ENCODE results near the gene FLT1.
A peak's percentile ranks its signal among the peaks of the same experiment; 100 is the strongest.

Gene FLT1

DNA sequence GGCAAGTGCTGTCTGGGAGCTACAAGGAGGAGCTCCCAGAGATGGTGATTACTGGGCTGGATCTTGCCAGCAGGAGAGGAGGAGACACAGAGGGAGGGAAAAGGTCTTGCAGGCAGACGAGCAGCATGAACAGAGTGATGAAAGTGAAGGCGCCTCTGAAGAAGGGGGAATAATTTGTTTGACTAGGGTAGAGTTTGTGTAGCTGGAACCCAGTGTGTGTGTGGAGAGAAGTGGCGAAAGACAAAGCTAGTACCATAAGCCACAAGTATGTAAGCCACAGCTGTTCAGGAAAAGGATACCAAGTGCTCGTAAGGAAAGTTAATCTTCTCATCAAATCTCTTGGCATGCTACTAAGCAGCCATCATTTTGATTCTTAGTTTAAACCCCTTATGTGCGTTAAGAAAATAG is 5.4 kb downstream of the FLT1 start:
- FAIRE-seq: no peak

DNA sequence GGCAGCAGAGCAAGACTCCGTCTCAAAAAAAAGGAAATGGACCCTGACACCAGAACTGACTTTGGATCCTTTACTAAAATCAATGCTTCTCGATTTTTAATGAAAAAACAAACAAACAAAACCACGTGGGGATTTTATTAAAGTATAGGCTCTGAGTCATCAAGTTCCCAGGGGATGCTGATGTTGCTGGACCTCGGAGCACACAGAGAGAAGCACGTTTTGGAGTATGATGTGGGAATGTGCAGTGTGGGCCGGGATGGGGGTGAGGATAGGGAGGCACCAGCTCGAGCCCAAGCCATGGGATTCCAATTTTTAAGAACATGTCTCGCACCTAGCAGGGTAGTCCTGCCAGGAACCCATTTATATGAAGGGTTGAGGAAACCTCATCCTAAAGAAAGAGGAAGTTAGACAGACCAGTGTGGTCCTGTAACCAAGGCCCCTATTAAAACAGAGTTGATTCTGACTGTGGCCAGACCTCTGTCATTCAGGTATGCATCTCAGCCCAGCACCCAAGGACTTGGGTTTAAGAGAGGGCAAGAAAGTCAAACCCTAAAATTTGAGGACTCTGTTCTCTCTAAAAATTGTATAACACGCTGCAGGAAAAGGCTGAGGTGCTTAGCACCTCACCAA is 6.4 kb downstream of the FLT1 start:
- no peak for FAIRE-seq
- DNase-seq (ENCODE audit: low spot score): no peak

More for the DNA sequence above, 5.4 kb downstream of the FLT1 start:
- DNase-seq (ENCODE audit: low spot score): no peak

DNA sequence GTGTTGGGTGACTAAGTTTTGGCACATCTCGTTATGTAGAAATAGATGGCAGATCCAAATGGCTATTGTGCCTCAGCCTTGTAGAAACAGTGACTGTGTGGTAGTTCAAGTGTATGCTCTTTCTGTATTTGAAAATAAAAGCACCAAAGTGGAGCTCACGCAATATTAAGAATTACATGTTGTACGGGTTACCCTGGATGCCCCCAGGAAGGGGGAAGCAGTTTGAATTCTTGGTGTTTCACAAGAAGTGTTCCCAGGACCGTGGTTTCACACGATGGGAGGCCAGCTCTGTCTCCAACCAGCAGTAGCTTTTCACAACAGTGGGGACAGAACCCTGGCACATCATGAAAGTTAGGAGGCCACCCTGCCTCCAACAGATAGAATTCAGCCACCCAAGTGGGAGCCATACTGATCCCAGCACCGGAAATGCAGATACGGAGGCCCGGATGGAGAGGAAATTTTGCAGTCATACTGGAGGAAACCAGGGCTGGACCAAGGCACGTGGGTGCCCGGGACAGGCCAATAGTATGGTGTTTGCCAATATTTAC is 8.9 kb downstream of the FLT1 start:
- DNase-seq (ENCODE audit: low spot score) (no peak), FAIRE-seq (no peak)

DNA sequence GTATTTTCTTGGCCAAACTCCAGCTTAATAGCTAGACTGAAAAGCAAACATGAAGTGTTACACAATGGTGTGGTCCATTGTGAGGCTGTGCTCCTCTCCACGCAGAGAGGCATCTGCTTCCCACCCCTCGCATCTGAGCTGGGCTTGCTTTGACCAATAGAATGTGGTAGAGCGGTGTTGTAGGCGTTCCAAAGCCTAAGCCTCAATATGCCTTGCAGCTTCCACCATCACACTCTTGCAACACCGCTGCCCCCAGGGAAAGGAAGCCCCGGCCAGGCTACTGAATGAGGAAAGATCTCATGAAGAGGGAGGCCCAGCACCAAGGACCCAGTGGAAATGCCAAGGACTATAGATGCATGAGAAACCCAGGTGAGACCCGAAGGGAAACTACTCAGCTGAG is 9.4 kb downstream of the FLT1 start:
- FAIRE-seq (no peak), DNase-seq (ENCODE audit: low spot score) (no peak)

DNA sequence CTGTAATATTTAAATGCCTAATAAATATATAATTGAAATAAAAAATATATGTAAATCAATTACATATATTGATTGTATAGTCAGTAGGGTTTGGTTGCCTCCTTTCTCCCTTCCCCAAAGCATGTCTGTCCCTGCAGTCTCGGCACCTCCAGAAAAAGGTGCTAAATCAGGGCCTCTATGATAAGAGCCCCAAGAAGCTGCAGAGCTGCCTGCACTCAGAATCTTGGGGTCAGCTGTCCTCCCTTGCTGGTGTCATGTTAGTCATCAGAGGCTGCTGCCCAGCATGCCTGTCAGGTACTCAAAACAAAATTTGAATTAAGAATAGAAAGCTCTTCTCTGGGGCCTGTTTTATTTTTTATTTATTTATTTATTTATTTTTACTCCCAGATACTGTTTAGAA is 9.8 kb downstream of the FLT1 start:
- DNase-seq (ENCODE audit: low spot score) (no peak), FAIRE-seq (no peak)

DNA sequence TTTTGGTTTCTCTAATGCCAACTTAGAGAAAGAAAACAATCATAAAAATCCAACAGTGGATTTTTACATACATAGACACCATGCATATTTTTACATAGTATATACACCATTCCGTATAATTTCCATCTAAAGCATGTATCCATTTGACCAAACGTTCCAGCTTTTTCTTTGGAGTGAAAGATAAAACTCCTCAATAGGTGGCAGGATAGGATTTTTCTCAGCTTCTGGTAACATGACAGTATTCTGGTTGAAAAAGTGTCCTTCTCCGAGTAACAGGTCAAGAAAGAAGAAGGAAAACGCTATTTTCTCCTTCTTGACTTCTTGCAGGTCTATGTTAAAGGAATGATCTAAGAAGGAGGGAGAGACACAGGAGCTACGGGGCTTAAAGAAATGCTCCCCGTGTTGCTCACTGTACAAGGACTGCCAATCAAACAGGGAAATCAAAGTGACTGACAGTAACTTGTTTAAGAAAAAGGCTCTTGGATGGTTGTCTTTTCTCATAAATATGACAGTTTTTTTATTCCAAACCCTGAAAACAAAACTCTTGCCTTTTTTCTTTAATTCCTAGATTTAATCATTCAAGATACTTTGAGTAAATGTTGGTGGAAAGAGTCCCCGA is 11.5 kb downstream of the FLT1 start:
- FAIRE-seq: no peak

DNA sequence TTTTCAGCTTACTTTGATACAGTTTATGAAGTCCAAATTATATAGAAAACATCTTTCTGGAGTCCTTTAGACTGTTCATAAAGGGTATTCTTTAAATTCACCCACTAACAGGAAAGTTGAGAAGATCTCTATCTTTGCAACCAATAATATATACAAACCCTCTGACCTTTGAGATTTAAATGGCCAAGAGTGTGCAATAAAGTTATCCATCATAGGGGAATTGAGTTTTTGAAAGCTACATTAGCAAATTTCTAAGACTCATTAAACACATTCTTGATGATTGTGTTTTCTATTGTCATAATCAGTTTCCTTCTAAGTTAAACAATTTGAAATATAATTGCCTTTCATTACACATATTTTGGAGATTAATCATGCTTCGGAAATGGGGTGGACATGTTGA is 15.9 kb downstream of the FLT1 start:
- FAIRE-seq: no peak
- no peak for DNase-seq (ENCODE audit: low spot score)

More for the DNA sequence above, 11.5 kb downstream of the FLT1 start:
- DNase-seq (ENCODE audit: low spot score): no peak

DNA sequence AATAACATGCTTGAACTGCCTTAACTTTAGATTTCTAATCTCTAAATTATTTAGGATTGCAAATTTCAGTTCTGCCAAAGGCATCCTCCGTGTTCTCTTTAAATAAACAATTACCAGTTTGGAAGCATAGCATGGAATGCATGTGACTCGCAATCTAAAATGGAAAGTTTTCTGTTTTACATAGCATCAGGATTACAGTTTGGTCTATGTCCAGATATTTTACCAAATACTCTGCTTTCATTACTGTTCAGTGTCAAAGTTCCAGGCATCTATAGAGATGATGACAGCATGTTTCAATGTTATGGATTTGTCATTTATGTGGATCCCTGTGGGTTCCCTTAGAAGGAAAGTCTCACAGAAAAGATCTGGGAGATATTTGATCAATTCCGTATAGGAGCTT is 16.8 kb downstream of the FLT1 start:
- no peak for DNase-seq (ENCODE audit: low spot score)
- no peak for FAIRE-seq

DNA sequence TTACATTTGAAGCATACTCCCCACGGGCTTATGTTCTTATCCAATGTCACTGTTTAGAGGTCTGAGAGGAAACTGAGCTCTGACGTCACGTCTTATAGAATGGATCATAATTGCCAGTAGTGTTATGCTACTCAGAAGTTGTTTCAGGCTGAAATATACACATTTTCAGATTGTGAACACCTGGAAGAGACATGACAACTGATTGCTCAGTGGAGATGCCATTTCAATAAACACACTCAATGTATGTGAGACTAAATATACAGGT is 17.3 kb downstream of the FLT1 start:
- FAIRE-seq: no peak

DNA sequence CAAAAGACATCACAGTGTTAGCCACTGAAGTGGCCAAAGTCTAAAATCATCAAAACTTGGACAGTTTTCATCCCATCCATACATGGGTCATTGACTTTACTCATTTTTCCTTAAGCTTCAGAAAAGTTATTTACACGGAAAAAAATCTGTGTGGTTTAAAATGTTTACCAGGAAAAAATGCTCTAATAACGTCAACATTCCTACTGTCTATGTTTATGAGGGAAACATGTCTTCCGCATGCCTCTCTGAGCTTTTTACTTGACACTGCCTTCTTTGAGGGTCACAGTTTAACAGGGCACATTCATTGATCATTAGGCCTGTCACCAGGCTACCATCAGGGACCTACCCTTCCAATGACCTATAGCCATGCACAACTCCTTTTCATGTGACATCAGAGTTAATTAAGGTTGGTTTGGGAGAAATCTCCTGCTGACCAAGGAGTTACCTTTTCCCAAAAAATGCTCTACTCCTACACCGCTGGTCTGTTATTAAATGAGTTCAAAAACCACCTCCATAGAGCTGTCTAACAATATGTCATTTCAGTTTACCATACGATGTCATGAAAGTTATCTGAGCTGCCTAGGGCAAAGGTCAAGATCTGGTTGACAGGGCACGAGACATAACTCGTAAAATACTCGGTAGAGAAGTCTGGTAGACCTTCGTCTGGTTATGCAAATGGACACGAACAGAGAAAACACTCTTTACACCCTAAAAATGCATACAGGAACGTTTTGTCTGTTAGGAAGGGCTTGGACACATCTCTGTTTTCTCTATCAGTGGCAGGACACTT is 17.8 kb downstream of the FLT1 start:
- FAIRE-seq: no peak

More for the DNA sequence above, 17.3 kb downstream of the FLT1 start:
- no peak for DNase-seq (ENCODE audit: low spot score)

DNA sequence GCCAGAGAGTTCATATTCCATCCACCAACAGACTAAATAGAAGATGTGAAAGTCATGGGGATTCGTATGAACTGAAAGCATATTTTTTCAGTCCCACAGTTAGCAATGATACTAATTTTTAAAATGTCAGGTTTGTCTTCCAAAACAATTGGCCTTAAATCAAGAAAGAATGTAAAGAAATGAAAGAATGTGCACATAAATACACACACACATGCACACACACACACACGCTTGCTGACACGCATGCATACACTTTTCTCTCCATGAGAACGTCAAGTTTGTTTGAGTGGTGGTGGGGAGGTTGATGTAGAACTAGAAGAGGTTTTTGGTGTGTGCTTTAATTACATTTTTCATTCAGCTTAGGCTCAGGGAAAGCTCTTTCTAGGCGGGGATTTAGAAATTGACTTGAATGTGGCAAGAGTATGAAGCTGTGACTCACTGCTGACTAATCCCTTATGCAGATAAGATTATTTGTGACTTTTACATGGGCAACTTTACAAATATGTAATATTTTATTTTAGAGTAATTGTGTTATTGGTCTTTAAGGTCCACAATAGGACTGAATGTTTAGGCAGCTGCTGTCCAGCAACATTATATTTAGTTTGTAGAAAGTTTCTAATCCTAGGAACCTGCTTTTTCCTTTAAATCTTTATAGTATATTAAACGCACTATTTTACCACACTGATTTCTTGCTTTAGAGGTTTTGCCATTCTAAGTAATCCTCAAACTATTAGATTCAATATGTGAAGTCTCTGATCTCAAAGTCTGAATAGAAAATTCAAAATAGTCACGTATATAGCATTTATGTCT is 18.8 kb downstream of the FLT1 start:
- FAIRE-seq: no peak
- peak; percentile 4 for DNase-seq (ENCODE audit: low spot score)

More for the DNA sequence above, 17.8 kb downstream of the FLT1 start:
- DNase-seq (ENCODE audit: low spot score): no peak

DNA sequence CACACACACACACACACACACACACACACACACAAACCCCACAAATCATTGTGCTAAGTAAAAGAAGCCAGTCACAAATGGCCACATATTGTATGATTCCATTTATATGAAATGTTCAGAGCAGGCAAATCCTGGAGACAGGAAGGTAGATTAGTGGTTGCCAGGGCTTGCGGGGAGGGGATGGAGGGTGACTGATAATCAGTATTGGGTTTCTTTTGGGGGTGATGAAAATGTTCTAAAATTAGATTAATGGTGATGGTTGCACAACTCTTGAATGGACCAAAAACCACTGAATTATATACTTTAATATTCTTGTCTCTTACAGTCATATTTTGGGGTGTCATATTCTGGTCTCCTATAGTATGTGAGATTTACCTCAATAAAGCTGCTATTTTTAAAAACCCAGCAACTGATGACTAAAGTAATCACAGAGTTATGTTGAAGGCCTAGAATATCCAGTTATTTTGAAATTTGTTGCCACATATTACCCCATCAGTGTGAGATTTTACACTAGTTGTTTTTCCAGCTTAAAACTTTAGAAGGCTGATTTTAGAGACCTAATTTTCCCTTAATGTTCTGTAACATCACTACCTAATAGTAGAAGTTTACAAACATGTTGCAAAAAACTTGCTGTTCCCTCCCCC is 20.3 kb downstream of the FLT1 start:
- FAIRE-seq: no peak
- no peak for DNase-seq (ENCODE audit: low spot score)

DNA sequence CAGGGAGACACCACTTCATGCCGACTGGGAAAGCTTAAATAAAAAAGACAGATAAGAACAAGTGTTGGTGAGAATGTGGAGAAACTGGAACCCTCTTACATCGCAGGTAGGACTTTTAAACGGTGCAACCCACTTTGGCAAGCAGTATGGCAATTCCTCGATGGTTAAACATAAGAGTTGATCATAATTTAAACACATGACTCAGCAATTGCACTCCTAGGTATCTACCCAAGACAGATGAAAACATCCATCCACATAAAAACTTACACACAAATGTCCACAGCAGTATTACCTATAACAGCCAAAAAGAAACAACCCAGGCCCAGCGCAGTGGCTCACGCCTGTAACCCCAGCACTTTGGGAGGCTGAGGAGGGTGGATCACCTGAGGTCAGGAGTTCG is 21.9 kb downstream of the FLT1 start:
- DNase-seq (ENCODE audit: low spot score) (no peak), FAIRE-seq (no peak)

DNA sequence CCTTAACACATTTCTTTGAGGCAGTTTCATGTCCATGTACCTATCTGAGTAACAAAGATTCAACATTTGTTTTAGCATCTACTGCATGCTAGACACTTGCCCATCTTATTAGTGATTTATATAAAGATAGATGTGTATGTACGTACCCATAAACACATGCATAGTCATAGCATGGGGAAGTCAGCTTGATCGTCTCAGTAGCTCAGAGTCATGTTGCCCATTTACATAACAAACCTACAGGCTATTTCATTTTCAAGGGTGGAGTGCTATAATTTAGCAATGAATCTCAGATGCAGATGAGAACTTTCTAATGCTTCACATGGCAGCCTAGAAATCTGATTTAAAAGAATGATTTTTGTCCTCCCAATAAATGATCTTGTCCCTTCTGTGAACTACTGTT is 23.5 kb downstream of the FLT1 start:
- FAIRE-seq (no peak), DNase-seq (ENCODE audit: low spot score) (no peak)

DNA sequence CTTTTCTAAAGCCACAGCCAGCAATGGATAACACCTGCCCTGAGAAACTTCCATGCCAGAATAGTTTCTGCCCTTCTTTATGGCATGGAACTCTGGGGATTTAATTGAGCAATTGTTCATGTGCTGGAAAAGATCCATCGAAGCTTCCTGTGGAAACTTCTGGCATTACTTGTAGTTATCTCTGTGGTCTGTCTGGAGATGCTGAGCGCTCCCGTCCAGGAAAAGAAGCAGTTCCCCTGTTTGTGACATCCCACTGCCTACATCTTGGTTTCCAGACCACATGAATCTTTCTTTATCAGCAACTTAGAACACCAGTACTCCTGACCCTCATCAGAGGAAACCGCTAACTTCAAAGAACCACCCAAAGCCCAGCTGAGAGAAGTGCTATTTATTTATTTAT is 24.6 kb downstream of the FLT1 start:
- DNase-seq (ENCODE audit: low spot score) (no peak), FAIRE-seq (no peak)

DNA sequence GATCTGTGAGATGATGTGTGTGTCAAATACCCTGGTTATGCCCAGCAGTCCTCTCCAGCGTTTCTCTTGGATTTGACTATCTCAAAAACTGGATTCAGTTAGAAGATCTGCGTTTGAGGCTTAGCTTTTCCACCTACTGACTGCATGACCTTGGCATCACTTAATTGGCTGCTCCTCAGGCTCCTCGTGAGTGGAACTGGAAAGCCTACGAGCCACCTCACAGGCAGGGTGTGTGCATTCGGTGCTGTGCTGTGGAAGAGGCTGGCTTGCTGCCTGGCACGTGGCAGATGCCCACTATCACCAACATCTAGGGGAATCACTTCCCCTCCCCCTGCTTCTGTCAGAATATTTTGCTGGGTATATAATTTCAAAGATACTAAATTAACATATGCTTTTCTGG is 25.6 kb downstream of the FLT1 start:
- DNase-seq (ENCODE audit: low spot score) (no peak), FAIRE-seq (no peak)

DNA sequence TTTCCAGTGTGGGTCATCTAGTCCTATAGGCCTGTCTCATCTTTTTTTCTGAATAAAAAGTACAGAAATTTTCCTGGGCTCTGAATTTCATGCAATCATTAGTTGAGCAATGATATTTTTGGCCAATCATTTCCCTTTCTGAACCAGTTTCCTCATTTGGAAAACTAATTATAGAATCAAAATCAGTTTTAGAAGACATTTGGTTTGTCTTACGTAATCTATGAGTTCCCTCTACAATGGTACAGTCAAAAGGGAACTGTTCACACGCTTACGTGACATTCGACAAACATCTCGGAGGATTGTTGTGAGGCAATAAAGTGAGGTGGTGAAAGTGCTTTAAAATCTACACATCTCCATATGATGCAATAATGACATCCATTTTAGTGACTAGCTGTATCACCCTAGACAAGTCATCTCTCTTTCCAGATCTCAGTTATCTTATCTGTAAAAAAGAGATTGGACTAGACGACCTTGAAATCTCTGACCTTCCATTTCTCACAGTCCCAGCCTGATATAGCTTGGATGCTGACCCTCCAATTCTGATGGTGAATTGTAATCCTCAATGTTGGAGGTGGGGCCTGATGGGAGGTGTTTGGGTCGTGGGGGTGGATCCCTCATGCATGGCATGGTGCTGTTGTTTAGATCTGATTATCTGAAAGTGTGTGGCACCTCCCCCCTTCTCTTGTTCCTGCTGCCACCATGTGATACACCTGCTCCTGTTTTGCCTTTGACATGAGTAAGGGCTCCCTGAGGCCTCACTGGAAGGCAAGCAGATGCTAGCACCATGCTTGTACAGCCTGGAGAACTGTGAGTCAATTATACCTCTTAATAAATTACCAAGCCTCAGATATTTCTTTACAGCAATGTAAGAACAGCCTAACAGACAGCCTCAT is 26.7 kb downstream of the FLT1 start:
- FAIRE-seq: no peak
- DNase-seq (ENCODE audit: low spot score): no peak

DNA sequence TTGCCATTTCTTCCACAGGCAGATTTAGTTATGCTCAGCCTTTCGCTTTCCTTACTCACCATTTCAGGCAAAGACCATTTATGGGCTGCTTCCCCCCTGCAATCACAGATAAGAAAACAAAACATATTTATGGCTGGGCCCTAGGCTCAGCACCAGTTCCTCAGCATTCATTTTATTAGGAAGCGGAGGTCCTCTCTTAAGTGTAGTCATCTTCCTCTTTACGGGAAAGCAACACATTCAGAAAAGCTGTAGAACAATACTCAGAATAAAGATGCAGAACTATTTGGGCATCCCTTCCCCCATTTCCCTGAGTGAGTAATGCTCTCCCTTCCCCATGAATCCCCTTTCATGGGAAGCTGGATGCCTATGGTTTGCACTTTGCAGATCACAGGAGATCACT is 27.9 kb downstream of the FLT1 start:
- FAIRE-seq (no peak), DNase-seq (ENCODE audit: low spot score) (no peak)

DNA sequence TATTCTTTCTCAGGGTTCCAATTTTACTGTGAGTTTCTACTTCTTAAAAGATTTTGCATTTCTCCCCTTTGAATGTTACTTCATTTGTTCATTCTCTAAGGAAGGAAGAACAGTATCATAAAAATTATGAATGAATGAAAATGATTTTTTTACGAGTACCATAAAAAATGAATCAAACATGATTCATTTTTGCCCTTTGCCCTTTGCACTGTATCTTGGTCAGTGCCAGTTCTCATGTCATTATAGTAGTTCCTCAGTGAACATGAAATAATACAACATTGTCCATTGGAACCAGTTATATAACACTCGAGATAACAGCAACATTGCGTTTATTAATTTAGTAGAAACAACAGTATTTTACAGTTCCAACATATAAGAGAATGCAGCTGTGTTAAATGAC is 28.8 kb downstream of the FLT1 start:
- DNase-seq (ENCODE audit: low spot score): no peak
- FAIRE-seq: no peak

DNA sequence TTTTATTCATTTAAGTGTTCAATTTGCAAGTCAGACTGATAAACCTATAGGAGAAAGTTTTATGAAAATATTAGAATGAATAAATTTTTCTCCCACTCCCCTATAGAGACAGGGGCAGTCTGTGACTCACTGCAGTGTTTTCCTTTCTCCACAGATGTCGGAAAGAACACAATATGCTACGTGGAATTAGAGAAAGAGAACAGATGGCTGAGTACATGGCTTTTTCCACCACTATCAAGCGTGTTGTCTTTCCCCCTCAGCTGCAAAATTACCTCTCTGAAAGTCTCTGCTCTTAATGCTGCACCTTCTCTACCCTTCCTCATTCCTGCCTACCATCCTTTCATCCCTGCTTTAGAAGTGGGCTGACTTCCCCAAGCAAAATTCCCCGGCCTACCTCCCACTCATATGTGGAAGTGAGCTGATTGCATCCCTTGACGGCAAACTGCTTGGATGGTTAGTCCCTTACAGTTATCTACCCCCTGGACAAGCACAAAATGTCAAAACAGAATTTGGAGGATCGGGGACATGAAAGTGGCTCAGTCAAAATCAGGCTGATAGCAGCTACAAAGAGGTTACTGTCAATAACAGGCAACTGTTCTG is 30.0 kb downstream of the FLT1 start:
- FAIRE-seq: no peak
- DNase-seq (ENCODE audit: low spot score): no peak

Measured in RCC 7860 (cell line).